GM18907 (cell line): ENCODE results near the gene COLQ.
"Not testable (repeated sequence)": the region's sequence is repeated elsewhere in the genome, so short reads cannot be mapped to it uniquely, and the experiment has no call there.

Experiments
- ATAC-seq: cut with Tn5 transposase; IDR thresholded peaks from one replicate; pipeline ENCODE4 v1.9.1; 2021; ENCODE audit warnings: mild to moderate bottlenecking, moderate library complexity; ENCODE audit not compliant: unreplicated experiment

The COLQ gene

GRCh38 chr3:15521573-15521965 lies at the start of gene COLQ:
Gene COLQ (minus strand): TSS chr3:15521706. CDS start chr3:15521625, 81 bp downstream.
- no peak for ATAC-seq

GRCh38 chr3:15563190-15563589 lies 41.7 kb upstream of the COLQ start:
- no peak for ATAC-seq

DNA sequence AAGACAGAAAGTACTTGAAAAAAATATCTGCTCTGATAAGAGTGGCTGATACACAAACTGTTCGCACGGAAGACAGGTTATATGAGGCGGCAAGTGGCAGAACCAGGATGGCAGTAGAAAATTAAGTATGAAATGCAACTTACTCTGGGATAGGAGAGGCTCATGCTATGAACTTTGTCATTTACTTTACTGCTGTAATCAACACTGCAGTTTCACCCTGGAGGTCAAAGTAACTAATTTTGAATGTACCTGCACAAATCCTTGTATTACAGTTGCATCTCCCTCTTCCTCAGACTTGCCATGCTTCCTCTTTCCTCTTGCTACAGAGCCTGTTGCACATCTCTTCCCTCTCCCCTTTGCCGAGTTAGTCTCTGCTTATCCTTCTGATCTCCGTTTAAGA lies 41.1 kb upstream of the COLQ start:
- no peak for ATAC-seq

DNA sequence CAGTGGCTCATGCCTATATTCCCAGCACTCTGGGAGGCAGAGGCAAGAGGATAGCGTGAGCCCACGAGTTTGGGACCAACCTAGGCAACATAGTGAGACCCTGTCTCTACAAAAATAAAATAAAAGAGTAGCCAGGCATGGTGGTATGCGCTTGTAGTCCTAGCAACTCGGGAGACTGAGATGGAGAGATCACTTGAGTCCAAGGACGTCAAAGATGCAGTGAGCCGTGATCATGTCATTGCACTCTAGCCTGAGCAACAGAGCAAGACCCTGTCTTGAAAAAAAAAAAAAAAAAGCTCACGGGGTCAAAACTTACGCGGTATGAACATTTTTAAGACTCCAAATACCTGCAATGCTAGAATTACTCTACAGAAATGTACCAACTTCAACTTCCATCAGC lies 37.1 kb upstream of the COLQ start:
- ATAC-seq, result no peak

- ATAC-seq, result peak; percentile 81
Observed at GRCh38 chr3:15557511-15557946, 36.0 kb upstream of the COLQ start.

- peak; percentile 80 for ATAC-seq
Observed at GRCh38 chr3:15556512-15556911, 35.0 kb upstream of the COLQ start.

DNA sequence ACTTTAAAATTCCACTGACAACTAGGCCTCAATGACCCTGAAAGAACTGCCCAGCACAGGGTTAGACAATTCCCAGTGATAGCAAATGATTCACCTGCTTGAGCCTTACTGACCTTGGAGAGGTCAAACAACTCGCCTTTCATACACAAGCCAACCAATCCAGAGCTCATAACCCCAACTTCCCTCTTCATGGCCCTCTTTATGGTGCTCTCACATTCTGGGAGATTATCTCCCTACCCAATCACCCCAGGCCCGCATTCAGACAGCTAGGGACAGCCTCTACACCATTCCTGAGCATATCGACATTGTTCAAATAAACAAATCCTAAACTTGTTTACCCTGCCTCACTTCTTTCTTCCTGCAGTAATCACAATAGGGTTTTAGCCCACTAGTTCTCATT lies 32.2 kb upstream of the COLQ start:
- ATAC-seq, result no peak

- ATAC-seq, result no peak
Observed at GRCh38 chr3:15551902-15552301, 30.4 kb upstream of the COLQ start.

GRCh38 chr3:15549846-15550245 lies 28.3 kb upstream of the COLQ start:
- ATAC-seq, result no peak

GRCh38 chr3:15542614-15543013 lies 21.1 kb upstream of the COLQ start:
- no peak for ATAC-seq

DNA sequence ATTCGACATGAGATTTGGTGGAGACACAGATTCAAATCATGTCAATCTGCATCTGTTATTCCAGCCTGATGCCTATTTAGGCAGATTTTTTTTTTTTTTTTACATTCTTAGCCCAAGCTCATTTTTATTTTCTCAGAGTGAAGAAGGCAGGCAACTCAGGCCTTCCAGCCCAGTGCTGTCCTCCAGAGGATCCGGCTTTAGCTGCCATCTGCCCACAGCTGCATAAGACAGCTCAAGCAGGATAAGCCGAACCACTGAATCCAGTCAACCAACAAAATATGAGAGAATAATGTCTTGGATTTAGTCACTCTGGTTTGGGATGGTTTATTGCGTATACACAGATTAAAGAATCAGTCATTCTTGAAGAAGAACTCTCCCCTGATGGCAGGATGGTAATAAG lies 19.9 kb upstream of the COLQ start:
- ATAC-seq, result no peak

DNA sequence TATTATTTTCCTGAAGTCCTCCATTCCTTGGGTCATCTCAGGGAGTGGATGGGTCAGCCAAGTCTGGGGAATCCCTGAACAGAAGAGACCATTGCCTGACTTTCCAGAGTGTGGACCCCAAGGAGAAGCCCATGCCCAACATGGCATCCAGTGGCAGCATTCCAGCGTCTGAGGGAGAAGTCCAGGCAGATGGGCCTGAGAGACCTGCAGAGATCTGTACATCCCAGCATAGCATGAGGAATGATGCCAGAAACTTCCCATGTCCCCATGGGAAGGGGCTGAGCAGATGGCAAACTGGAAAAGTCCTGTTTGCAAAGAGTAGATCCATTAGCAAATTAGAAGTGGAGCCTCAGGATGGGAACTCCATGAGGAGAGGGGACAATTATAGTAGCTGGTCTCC lies 17.6 kb upstream of the COLQ start:
- ATAC-seq, result no peak

DNA sequence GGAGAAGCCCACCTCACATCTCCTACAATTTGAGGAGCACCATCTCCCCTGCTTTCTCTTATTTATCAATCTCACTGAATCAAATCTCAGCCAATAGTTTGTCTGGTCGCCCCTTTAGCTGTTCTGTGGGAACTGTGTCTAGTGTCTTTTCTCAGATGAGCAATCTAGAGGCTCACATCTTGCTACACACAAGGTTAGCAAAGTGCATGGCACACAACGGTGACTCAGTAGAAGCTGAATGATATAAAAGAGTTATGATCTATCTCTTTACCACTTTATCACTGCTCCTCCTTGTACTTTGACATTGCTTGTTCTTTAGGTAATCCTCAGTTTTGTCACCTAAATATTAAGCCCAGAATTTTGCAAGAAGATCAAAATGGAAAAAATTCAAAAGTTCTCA lies 16.8 kb upstream of the COLQ start:
- ATAC-seq, result no peak

DNA sequence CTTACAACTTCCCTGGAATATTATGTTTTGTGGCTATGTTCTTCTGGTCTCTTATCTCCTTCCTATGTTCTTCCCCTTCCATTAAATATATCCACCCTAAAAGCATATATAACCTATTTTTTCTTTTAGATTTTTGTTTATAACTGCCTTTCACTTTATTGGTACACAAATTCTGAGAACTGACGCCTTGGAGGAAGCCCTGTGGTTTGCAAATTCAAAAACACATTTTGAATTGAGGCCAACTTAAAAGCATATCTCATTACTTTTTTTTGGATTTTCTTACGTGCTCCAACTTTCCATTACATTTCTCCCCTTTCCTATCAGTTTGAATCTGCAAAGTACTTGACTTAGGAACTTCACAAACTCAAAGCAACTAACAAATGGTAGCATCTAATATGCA lies 15.3 kb upstream of the COLQ start:
- no peak for ATAC-seq

DNA sequence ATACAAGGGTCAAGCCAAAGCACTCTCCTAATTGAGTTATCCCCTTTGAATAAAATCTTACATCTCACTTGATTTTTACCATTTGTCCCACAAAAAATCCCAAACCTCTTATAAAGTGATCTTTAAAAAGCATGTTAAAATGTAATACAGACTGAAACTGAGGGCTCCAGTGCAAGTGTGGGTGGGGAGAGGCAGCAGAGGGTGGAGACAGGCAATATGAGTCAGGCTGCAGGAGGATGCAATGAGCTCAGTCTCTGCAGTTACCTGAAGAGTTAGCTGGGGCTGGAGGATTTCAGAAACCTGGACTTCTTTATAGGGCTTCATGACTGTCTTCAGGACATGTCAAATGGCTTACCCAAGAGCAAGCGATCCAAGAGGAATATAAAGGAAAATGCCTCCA lies 14.2 kb upstream of the COLQ start:
- no peak for ATAC-seq

GRCh38 chr3:15532614-15533013 lies 11.1 kb upstream of the COLQ start:
- ATAC-seq, result not testable (repeated sequence)

DNA sequence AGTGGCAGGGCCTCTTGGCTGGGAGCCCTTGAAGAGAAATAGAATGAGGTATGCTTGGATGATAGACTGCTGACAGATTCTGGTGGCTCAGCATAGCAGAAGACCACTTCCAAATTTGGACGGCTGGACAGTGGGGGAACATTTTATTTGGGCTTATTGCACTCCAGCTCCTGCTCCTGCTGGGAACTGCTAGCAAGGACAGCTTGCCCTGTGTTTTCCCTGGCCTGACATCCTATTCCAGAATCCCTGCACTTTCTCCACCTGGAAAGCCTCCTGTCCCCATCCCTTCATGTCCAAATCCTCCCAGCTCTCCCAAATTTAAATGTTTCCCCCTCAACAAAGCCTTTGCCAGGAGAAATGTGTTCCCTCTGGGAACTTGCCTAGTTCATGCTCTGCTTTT lies 9.8 kb upstream of the COLQ start:
- no peak for ATAC-seq

DNA sequence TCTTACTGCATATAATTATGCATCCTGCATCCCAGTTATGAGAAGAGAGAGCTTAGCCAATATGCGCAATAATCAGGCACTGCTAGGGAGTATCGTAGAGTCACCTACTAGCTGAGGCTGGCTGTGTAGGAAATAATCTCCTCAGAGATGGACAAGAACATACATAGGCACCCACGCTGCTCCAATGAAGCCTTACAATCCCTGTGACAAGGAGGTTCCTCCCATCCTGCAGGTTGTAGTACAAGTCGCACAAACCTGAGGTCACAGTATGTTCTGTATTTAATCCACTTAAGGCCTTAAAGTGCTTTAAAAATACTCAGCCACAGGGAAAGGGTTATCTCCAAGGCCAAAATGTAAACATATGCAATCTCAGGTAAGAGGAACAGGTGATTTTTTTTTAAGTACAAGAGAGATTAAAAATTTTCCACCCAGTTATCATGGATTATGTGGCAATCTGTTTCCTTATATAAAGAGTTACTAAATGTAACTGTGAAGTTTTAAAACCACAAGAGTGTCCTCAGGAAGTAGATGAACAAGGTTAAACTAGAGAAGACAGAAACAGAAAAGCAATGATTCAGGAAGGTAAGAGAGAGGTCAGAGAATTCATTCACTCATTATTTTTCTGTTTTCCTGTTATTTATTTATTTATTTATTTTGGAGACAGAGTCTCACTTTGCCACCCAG lies 7.5 kb upstream of the COLQ start:
- no peak for ATAC-seq

DNA sequence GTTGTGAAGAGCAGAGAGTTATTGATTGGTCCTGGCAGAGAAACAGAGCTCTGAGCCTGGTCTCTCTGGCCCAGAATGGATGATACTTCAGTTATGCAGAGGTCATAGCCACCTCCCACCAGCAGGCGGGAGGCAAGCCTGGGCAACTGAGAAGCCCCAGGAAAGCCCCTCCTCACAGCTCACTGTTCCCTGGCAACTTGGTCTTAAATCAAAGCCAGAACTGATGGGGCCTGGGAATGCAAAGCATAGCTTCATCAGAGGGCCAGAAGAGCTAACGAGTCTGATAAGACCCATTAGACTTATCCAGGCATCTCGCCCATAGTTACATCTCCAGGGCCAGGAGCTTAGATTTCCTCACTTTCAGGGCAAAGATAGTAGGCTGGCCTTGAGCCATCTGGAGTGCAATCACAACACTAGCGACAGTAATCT lies 5.5 kb upstream of the COLQ start:
- ATAC-seq, result no peak

GRCh38 chr3:15525790-15526189 lies 4.3 kb upstream of the COLQ start:
- no peak for ATAC-seq

DNA sequence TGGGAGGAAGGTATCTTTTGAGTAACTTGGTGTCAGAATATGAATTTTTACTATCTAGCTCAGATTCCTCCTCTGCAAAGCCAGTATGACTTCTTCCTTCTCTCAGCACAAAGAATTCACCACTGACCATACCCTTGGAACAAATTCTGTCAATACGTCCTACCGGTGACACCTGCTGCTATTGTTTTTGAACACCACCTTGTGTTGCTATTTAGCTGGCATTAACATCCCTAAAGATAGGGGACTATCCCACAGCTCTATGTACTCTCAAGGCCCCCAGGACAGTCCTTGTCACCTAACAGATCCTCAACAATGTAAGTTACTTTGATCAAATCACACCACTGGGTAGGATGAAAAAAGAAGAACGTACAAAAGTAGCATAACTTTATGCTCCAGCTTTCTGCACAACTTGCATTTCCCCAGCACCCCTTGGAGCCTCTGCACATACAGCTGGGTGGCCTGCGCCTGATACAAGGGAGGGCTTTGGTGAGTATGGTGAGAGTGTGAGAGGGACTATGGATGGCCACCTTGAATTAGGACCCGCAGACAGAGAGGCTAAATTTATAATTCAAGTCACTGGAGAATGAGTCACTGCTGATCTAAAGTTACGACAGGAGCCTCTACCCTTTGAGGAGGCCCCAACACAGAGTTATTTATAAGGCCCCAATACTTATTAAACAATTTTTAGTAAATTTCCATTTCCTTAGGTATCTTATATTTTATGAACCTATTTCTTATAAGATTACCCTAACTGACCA lies 2.3 kb upstream of the COLQ start:
- ATAC-seq, result no peak

- ATAC-seq, result no peak
Observed at GRCh38 chr3:15522016-15522415, 510 bp upstream of the COLQ start.
